HG03103 (cell line): ENCODE results near the gene LIN7B.

Experiments
- ATAC-seq: cut with Tn5 transposase; IDR thresholded peaks from one replicate; pipeline ENCODE4 v1.9.1; 2021; ENCODE audit warnings: low read depth; ENCODE audit not compliant: unreplicated experiment

The LIN7B gene

GRCh38 chr19:49160450-49161189, 46.5 kb downstream of the LIN7B start:
- no peak for ATAC-seq

- ATAC-seq: no peak
Observed at GRCh38 chr19:49161987-49162386, 47.8 kb downstream of the LIN7B start.

GRCh38 chr19:49165111-49165750, 51.1 kb downstream of the LIN7B start:
- ATAC-seq: no peak

- no peak for ATAC-seq
Observed at GRCh38 chr19:49165865-49166301, 51.7 kb downstream of the LIN7B start.

- ATAC-seq: no peak
Observed at GRCh38 chr19:49167857-49168409, 53.8 kb downstream of the LIN7B start.
